HUES6 (cell line): ENCODE data around the gene COL4A2.

ENCODE experiments used
- H3K27ac ChIP-seq: 2 replicates; pipeline ENCODE4 v1.7.0; 2013; ENCODE audit warnings: low read depth, mild to moderate bottlenecking, low read length, inconsistent platforms
- H3K27me3 ChIP-seq: 2 replicates; pipeline ENCODE4 v1.6.1; 2013; ENCODE audit warnings: low read length; ENCODE audit not compliant: control insufficient read depth, insufficient read depth
- H3K36me3 ChIP-seq: 2 replicates; pipeline ENCODE4 v1.6.1; 2013; ENCODE audit warnings: low read length; ENCODE audit not compliant: control insufficient read depth, insufficient read depth
- H3K4me1 ChIP-seq: 2 replicates; pipeline ENCODE4 v1.6.1; 2013; ENCODE audit warnings: low read length; ENCODE audit not compliant: control insufficient read depth, insufficient read depth
- H3K4me3 ChIP-seq: 2 replicates; pipeline ENCODE4 v1.5.1; 2013; ENCODE audit warnings: low read depth, low read length
- H3K9ac ChIP-seq: one replicate; pipeline ENCODE4 v1.6.1; 2013; ENCODE audit warnings: mild to moderate bottlenecking, low read length
- H3K9me3 ChIP-seq: 2 replicates; pipeline ENCODE4 v1.6.1; 2013; ENCODE audit warnings: low read depth, low read length; ENCODE audit not compliant: control insufficient read depth, insufficient read depth

The COL4A2 gene

DNA sequence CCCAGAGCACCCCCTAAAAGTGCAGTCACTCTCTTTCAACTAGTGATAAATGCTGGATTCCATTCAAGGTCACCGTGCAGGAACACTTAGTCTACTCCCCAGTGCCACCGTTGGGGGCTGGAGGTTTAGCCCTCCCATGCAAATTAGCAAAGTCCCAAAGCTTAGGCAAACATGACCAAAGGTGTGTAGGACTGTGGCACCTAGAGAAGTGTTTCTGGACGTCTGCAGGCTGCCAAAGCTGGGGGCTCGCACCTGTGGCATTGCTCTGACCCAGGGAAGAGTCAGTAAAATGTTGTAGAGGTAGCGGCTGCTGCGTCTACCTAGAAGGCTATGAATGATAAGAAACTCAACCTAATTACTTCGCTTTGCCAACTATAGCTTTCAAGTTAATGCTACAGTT, 14.0 kb upstream of the COL4A2 start:
- Histone ChIP-seq H3K36me3 (peaks cover 3% of the 10 kb centered on the region; the same call in 1 of the 2 replicates), H3K27ac (no peak overlapping the region), H3K4me1 (0 out of 2 replicates have a peak, but pooled peaks cover 4% of the 10 kb centered on the region), H3K9ac (no peak overlapping the region), H3K9me3 (no peaks in the 10 kb centered on the region), H3K27me3 (no peaks in the 10 kb centered on the region), H3K4me3 (no peak overlapping the region)

DNA sequence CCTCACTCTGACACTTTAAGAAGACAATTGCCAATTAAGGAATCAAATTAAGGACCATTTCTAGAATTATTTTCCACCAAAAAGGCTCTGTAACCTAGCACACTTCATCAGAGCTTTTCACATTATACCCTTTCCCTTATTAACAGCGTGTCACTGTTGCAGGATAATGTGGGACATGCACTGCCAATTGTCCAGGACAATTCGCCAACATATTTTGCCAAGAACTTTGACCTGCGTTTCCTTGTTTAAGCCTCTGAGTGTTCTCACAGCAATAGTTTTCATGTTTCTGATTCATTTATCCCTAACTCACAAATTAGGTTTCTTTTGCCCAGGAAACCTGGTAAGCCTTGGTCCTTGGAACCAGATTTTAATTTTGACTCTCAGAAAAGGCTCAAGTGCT, 13.4 kb upstream of the COL4A2 start:
- Histone ChIP-seq H3K9me3 (no peaks in the 10 kb centered on the region), H3K4me3 (no peak overlapping the region), H3K4me1 (peaks cover 9% of the 10 kb centered on the region), H3K9ac (no peak overlapping the region), H3K27ac (no peak overlapping the region), H3K36me3 (peaks cover 3% of the 10 kb centered on the region; the same call in 1 of the 2 replicates), H3K27me3 (no peaks in the 10 kb centered on the region)

DNA sequence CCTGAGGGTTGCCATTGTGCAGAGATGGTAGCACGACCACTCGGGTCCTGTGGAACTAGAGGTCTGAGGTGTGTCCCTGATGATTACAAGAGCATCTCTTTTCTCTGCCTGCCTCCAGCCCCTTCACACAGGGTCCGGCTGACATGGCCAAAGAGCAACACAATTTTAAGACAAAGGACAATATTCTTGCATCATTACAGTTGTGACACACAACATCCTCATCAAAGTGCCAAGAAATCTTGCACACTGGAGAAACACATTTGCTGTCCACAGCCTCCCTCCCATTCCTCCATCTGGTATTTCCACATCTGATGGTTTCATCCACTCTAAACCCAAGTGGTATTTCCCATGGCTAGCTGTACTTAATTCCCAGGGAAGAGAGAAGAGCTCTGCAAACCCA, 12.9 kb upstream of the COL4A2 start:
- Histone ChIP-seq H3K36me3 (peaks cover 3% of the 10 kb centered on the region; the same call in 1 of the 2 replicates), H3K9me3 (no peaks in the 10 kb centered on the region), H3K27ac (no peak overlapping the region), H3K9ac (no peak overlapping the region), H3K4me1 (peaks cover 14% of the 10 kb centered on the region), H3K27me3 (no peaks in the 10 kb centered on the region), H3K4me3 (no peak overlapping the region)

DNA sequence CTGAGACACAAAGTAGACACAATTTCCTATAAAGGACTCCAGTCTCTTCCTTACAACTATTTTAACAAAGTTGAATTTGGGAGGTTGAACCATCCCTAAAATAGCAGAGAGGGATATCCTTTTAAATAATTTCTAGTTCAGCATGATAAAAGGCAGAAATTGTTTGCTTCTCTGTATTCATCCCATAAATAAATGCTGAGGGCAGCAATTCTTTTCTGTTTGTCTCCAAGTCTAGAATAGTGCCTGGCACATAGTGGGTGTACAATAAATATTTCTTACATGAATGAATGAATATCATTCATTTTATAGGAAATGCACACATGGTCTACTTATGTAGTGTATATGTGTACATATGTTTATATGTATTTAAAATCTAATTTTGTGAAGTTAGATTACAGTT, 12.5 kb upstream of the COL4A2 start:
- H3K4me1 ChIP-seq = peaks cover 19% of the 10 kb centered on the region

DNA sequence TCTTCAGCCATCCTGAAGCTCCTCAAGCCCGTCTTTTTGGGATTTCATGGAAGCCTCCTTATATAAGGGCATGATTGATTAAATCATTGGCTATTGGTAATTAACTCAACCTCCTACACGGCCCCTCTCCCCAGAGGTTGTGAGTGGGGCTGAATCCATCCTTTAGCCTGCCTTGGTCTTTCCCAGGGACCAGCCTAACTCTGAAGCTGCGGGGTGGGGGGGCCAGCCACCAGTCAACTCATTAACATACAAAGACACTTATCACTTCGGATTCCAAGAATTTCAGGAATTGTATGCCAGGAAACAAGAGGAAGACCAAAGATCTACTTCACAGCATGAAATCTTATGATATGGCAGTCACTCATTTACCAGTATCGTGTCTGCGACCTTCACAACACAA, 10.1 kb upstream of the COL4A2 start:
- Histone ChIP-seq H3K9me3 (no peaks in the 10 kb centered on the region), H3K36me3 (no peaks in the 10 kb centered on the region; the same call in 1 of the 2 replicates), H3K4me1 (peaks cover 24% of the 10 kb centered on the region), H3K27me3 (no peaks in the 10 kb centered on the region), H3K9ac (no peak overlapping the region), H3K4me3 (no peak overlapping the region), H3K27ac (no peak overlapping the region)

More for the DNA sequence above, 12.5 kb upstream of the COL4A2 start:
- Histone ChIP-seq H3K36me3 (peaks cover under 1% of the 10 kb centered on the region; the same call in 1 of the 2 replicates), H3K4me3 (no peak overlapping the region), H3K9me3 (no peaks in the 10 kb centered on the region), H3K9ac (no peak overlapping the region), H3K27ac (no peak overlapping the region), H3K27me3 (no peaks in the 10 kb centered on the region)

DNA sequence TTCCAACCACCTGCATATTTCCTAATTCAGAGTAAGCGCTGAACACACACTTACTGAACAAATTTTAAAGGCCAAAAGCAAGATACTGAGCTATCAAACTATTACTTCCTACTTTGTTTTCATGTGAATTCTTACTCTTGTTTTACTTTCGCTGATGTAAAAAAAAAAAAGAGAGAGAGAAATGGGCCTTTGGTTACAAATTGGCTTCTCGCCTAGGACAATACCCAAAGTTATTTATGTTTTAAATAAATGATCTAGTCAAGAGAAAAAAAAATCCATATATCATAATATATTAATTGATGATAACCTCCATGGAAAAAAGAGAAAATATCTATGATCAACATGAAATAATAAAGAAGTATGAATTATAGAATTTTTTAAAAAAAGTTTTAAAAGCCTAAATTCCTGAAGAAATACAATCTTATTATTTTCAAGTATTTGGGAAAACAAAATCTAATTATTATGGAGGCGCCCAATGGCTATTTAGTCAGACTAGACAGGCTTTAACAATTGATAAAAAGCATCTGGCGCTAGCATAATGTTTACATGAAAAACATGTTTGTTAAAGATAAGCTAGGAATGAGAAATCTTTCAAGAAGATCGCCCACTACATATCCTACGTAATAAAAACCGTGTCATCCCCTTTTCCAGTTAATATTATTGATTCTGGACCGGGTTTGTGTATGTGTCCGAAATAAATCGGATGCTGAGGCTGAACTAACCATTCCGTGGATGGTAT, 9.1 kb upstream of the COL4A2 start:
- H3K36me3 ChIP-seq = no peaks in the 10 kb centered on the region; the same call in 1 of the 2 replicates
- H3K27ac ChIP-seq = no peak overlapping the region
- peaks cover 30% of the 10 kb centered on the region for H3K4me1 ChIP-seq
- H3K4me3 ChIP-seq = no peak overlapping the region
- no peaks in the 10 kb centered on the region for H3K9me3 ChIP-seq
- no peak overlapping the region for H3K9ac ChIP-seq
- no peaks in the 10 kb centered on the region for H3K27me3 ChIP-seq

DNA sequence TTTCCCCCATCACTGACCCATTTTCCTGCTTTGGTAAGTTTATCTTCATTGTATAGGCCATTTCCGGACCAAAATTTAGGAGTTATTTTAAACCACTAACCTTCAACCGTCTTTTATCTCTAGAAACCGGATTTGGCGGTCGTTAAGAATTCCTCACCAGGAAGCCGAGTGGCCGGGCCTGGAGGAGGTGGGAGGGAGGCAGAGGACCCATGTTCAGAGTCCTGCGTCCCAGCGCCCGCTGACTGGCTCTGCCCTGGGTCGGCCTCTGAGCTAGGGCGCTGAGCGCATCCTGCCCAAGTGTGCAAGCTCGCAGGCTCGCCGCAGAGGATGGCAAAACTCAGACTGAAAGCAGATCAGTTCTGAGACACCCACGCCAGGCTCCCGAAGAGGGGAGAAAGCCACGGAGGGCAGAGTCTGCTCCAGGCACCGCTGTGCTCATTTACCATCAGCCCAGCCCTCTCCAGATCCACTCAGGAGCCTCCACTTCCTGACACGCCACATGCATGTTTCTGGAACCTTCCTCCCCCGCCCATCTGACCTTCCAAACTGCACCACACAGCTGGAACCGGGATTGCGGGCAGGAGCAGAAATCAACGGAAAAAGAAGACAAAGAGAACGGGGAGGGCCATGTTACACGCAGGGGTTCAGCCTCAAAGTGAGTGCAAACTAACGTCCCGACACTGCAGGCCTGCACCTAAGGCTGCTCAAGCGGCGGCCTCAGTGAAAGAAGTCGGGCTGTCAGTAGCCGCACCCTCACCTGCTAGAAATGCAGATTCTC, 8.4 kb upstream of the COL4A2 start:
- Histone ChIP-seq H3K9ac (peak overlapping the region; percentile 22), H3K27me3 (no peaks in the 10 kb centered on the region), H3K4me1 (peaks cover 30% of the 10 kb centered on the region), H3K9me3 (no peaks in the 10 kb centered on the region), H3K4me3 (peak overlapping the region; percentile 30; the same call in 1 of the 2 replicates), H3K36me3 (no peaks in the 10 kb centered on the region; the same call in 1 of the 2 replicates), H3K27ac (no peak overlapping the region)

DNA sequence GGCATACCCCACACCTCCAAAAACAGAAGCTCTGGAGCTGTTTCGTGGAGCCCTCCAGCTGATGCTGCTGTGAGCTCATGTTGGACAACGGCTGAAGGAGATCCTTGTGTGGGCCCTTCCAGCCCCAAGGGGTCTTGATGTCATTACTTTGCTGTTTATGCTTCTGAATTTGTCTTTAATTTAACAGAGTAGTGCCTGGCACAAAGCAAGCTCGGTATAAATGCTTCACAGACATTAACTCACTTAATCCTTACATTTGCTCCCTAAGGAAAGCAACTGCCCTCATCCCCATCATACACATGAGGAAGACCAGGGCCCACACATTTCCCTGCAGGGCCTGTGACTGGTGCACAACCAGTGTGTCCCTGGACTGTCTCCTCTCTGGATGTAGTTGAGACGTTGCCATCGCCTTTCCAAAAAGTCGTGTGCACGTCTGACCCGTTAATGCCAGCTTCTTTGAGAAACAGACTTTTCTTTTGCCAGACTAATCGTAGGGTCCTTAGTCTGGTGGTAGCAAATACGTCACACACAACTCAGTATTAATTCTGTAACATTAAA, 7.7 kb upstream of the COL4A2 start:
- H3K36me3 ChIP-seq = no peaks in the 10 kb centered on the region; the same call in 1 of the 2 replicates
- peaks cover 30% of the 10 kb centered on the region for H3K4me1 ChIP-seq
- H3K9ac ChIP-seq = no peak overlapping the region
- no peaks in the 10 kb centered on the region for H3K9me3 ChIP-seq
- peak overlapping the region; percentile 30; the same call in 1 of the 2 replicates for H3K4me3 ChIP-seq
- no peak overlapping the region for H3K27ac ChIP-seq
- H3K27me3 ChIP-seq = no peaks in the 10 kb centered on the region

DNA sequence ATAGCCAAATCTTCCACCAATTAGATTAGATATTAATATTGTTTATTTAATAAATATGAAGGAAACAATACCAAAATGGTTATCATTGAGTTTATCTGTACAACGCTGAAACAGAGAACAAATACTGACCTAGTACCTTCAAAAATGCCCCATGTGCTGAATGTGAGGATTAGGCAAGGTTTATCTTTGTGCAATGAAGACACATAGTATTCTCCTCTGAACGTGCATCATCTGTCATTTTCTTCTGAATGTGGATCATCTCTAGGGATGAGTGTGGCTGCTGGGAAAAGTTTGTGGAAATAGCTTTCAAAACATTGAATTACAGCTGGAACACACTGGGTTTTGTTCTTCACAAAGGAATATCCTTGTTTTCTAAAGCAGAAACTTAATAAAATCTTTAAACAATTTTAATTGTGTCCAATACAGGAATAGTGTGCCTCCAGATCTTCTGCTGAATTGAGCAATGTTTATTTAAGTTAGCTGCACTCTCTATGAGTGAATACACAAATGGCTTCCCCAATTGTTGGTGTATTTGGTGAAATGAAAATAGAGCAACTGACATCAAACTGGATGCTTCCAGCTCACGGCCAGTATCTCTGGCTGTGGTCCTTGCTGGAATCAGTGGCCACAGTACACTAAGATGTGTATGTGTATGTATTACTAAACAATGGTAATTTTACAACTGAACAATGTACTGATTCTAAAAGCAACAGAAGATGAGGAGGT, 6.8 kb upstream of the COL4A2 start:
- no peaks in the 10 kb centered on the region; the same call in 1 of the 2 replicates for H3K36me3 ChIP-seq
- H3K9me3 ChIP-seq = no peaks in the 10 kb centered on the region
- no peaks in the 10 kb centered on the region for H3K27me3 ChIP-seq
- H3K9ac ChIP-seq = no peak overlapping the region
- no peak overlapping the region for H3K27ac ChIP-seq
- H3K4me3 ChIP-seq = no peak overlapping the region
- H3K4me1 ChIP-seq = peaks cover 33% of the 10 kb centered on the region

DNA sequence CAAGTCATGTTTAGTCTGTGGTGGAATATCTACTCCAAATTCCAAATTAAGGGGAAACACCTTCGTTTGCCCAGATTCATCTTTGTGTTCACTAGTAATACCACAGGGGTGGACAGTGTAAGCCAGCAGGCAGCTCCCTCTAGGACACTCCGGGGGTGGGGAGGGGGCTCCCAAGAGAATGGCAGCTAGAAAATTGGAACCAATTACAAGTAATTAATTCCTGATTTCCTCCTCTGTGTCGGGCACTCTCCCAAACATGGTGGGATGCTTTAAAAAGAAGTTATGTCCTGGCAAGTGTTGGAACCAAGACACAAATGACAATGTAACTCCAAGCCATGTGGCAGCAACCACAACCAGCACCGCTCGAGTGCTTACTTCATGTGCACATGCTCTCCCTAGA, 6.0 kb upstream of the COL4A2 start:
- Histone ChIP-seq H3K36me3 (no peaks in the 10 kb centered on the region; the same call in 1 of the 2 replicates), H3K9me3 (no peaks in the 10 kb centered on the region), H3K4me3 (no peak overlapping the region), H3K27ac (no peak overlapping the region), H3K27me3 (no peaks in the 10 kb centered on the region), H3K9ac (no peak overlapping the region), H3K4me1 (peaks cover 41% of the 10 kb centered on the region)
